Measurements from ENCODE around the gene AMH.
"Not testable (repeated sequence)": the region's sequence is repeated elsewhere in the genome, so short reads cannot be mapped to it uniquely, and the experiment has no call there.

The AMH gene

DNA sequence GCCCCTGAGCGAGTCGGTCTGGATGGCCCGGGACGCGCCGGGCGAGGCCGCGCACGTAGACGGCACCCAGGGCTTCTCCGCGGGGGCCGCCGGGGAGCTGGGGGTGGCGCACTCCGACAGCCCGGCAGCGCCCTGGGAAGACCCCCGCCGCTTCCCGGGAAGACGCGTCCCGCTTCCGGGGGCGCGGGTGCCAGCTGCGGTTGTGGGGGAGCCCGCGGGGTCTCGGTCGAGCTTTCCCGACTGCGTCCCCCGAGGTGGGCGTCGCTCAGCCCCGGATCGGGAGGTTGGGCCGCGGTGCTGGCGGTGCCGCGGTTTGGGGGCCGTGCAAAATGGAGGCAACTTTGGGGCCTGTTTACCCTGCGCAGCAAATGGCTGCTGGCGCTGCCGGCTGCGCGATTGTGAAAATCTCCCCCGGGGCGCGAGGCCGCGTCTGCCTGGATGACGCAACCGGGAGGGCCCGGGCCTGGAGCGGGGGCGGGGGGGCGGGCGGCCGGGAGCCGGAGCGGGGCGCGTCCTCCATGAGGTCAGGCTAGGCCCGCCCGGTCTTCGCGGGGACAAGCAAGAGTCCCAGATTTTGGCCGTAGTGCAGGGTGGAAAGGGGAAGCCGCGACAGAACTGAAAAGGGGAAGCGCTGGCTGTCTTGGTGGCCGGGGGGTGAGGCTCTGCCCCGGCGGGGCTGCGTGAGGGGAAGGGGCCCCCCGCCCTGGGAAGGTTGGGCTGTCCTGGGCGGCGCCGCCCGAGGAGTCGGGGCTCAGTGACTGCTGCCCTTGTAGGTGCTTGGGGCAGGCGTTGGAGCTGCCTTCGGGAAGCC is 21.5 kb downstream of the AMH start:
- FAIRE-seq, result no peak

DNA sequence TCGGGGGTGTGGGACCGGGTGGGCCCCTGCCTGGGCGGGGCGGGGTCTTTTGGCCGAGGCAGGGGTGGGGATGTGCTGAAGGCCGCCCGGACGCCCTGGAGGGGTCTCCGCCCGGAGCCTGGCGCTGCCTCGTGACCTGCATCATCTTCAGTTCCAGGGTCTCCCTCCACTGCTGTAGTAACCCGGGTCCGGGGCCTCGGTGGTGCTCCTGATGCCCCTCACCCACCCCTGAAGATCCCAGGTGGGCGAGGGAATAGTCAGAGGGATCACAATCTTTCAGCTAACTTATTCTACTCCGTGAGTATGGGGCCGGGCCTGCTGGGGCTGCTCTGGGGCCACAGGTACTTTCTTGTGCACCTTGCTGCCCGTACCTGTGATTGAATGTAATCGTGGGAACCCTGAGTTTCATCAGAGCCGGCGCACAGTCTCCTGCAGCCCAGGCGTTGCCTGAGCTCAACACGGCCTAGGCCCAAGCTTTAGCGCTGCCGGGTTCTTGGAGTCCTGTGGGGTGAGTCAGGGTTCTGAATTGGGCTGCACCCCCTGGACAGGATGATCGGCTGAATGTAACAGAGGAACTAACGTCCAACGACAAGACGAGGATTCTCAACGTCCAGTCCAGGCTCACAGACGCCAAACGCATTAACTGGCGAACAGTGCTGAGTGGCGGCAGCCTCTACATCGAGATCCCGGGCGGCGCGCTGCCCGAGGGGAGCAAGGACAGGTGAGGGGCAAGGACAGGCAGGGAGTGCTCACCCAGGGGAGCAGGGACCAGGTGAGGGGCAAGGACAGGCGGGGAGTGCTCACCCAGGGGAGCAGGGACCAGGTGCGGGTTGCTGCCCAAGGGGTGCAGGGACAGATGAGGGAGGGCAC is 22.3 kb downstream of the AMH start:
- no peak for FAIRE-seq

DNA sequence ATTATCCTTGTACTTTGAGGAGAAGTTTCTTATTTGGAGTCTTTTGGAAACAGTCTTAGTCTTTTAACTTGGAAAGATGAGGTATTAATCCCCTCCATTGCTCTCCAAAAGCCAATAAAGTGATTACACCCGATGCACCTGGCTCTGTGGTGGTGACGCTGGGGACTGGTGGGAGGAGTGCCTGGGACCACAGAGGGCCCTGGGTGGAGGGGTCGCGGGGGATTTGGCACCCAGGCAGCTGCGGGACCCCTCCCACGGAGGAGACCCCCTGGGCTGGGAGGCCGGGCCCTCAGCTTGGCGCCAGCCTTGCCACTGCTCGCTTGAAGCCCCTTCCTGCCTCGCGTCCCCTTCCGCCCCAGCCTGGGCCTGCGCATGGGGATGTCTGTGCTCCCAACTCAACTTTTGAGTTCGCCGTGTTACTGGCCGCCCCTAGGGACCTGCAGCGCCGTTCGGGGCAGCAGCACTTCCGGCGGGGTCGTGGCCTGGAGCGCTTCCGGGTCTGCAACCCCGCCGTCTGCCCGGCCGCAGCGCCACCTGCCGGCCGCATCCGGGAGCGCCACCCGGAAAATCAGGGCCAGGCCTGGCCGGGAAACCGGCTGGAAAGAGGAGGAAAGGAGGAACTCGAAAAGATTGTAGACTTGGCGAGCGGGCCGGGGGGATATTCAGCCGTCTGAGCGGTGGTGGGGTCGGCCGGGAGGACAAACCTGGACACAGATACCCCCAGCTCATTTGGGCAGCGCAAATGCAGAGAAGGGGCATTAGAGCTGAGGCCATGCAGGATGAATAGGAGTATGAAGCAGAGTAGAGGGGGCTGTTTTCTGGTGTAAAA is 24.4 kb downstream of the AMH start:
- no peak for FAIRE-seq

DNA sequence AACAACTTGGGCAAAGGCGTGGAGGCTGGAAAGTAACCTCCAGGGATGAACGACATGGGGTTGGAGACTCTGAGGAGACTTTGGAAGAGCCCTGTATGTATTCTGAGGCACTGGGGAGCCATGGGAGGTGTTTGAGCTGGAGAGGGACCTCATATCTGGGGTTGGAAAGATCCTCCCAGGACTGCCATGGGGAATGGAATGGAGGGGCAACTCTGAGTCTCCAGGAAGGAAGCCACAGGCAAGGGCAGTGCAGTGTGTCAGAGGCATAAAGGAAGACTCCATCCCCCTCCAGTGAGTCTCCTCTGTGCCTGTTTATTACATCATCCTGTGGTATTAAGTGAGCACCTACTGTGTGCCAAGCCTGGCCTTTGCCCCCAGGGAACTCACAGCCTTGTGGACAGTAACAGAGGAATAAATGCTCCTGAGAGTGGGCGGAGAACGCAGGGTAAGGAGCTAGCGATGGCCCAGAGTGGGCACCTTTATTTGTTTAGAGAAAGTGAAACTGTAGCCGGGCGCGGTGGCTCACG is 25.1 kb downstream of the AMH start:
- no peak for FAIRE-seq

DNA sequence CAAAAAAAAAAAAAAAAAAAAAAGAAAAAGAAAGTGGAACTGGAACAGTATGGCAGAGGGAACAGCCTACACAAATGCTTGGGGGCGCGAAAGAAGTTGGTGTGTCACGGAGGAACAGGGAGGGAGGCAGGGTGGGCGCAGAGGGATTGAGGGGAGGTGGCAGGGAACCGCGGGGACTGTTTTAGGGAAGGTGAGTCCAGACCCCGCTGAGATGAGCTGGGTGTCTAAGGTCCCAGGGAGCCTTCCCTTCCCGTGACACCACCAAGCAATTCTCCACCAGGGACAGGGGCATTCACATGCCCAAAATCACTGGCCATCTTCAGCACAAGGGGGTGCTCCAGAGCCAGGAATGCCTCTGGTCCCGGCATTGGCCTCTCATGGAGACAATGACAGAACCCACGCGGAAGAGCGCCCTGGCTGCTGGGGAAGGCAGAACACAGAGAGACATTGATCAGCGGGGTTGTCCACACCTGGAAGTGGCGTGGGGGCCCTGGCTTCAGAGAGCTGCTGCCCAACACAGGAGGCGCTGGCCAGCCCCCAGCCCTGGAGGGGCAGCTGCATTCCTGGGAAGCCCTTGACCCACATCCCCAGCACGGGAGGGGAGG is 25.9 kb downstream of the AMH start:
- FAIRE-seq, result no peak

DNA sequence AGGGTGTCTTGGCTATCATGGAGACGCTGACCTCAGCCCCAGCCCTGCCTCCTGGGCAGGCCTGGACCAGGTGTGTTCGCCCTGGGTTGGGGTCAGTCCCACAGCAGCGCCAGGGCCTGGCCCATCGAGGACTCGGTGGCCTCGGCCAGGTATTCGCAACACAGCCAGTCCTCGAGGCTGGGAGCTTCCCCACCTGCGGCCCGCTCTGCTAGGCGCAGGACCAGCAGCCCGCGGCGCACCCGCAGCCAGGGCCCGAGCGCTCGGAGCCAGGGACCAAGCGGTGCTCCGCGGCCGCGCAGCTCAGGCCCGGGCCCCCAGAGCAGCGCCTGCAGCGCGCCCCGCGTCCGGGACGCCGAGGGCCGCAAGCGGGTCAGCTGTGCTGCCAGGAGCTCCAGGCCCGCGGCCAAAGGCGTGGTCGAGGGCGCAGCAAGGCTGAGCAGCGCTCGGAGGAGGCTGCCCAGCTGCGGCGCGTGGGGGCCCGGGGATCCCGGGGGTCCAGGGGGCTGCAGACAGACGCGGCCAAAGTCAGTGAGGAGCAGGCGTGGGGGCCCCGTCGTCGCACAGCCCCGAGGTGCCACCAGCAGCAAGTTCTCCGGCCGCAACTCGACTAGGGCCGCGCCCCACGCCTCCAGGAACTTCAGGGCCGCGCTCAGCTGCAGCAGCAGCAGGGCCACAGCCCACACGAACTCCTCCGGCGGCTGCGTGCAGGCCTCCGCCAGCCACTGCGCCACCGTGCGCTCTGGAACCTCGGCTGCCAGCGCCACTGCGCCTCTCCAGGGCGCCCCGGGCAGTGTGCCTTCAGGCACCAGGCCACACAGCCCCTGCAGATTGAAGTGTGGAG is 26.7 kb downstream of the AMH start:
- FAIRE-seq, result no peak

DNA sequence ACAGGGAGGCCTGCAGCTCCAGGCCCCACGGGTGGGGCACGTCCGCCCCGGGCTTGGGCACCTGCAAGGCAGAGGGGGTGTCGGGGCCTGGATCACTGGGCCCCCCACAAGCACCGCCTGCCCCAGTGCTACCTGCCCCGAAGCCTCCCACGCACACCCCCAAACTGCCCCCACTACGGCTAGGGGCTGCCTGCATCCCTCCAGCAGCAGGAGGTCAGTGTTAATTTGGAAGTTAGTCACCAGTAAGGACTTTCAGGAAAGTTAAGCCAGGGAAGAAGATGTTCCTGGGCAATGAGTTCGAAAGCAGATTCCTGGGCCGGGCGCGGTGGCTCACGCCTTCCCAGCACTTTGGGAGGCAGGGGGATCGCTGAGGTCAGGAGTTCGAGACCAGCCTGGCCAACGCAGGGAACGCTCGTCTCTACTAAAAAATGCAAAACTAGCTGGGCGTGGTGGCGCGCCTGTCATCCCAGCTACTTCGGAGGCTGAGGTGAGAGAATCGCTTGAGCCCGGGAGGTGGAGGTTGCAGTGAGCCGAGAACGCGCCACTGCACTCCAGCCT is 27.4 kb downstream of the AMH start:
- FAIRE-seq, result no peak

DNA sequence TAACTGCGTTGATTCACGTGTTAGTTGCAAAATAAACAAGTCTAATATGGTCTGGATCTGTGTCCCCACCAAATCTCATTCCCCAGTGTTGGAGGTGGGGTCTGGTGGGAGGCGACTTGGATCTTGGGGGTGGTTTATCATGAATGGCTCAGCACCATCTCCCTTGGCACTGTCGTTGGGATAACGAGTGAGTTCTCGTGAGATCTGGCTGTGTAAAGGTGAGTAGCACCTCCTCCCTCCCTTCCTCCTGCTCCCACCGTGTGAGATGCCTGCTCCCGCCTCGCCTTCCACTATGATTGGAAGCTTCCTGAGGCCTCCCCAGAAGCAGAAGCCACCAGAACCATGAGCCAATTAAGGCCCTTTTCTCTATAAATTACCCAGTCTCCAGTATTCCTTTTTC is 28.0 kb downstream of the AMH start:
- no peak for FAIRE-seq

DNA sequence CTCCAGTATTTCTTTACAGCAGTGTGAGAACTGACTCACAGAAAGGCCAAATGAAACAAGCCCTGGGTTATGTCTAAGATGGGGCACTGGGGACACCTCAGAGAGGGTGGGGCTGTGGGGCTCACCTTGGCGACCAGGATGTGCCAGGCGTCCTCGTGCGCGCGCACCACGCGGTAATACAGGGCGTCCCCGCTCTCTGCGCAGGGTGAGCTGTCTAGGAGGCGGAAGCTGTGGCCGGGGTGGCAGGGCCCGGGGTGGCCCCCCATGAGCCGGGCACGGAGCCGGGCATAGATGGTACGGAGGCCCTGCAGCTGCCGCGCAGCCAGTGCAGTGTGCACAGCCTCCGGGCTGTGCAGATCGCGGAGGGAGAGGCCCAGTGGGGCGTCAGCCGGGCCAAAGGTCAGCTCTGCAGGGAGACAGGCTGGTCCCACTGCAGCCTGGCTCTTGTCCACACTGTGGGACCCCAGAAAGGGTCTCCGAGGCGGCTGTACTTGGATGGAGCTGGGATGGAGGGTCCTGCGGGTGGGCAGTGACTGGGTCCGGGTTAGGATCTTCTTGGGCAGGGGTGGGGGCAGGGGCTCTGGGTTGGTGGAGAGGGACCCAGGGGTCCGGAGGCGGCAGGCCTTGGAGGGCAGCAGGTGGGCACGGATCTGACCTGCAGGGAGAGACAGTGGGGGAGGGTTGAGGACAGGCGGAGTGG is 29.5 kb downstream of the AMH start:
- FAIRE-seq, result no peak

DNA sequence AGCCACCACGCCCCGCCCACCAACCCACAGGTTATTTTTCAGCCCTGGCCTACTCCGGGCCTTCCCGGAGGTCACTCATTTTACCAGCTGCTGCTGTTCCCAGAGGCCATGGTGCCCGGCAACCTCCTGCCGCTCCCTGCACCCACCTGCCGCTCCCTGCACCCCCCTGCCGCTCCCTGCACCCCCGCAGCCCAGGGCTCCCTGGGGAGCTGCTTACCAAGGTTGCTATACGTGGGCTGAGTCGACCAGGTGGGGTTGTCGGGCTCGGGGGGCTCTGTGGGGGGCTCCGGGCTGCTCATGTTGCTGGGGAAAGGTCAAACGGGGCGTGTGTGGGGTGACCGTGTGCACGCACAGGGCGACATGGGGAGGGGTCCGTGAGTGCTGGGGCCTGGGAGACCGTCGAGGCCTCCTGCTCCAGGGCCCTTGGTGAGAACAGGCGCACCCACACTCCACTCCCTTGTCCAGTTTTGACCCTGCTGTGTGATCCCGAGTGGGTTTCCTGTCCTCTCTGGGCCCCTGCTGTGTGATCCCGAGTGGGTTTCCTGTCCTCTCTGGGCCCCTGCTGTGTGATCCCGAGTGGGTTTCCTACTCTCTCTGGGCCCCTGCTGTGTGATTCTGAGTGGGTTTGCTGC is 31.6 kb downstream of the AMH start:
- no peak for FAIRE-seq

DNA sequence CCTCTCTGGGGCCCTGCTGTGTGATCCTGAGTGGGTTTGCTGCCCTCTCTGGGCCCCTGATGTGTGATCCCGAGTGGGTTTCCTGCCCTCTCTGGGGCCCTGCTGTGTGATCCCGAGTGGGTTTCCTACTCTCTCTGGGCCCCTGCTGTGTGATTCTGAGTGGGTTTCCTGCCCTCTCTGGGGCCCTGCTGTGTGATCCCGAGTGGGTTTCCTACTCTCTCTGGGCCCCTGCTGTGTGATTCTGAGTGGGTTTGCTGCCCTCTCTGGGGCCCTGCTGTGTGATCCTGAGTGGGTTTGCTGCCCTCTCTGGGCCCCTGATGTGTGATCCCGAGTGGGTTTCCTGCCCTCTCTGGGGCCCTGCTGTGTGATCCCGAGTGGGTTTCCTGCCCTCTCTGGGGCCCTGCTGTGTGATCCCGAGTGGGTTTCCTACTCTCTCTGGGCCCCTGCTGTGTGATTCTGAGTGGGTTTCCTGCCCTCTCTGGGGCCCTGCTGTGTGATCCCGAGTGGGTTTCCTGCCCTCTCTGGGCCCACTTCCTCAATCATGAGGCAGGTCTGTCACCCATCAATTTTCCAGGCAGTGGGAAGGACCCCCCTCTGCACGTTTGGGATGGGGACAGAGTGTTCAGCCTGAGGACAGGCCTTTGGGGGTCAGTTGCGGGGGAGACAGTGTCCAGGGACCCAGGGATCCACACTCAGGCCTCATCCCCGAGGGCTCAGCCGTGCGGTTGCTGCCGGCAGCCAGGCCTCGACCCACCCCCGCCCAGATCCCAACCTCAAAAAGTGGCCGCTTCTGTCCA is 32.3 kb downstream of the AMH start:
- not testable (repeated sequence) for FAIRE-seq

DNA sequence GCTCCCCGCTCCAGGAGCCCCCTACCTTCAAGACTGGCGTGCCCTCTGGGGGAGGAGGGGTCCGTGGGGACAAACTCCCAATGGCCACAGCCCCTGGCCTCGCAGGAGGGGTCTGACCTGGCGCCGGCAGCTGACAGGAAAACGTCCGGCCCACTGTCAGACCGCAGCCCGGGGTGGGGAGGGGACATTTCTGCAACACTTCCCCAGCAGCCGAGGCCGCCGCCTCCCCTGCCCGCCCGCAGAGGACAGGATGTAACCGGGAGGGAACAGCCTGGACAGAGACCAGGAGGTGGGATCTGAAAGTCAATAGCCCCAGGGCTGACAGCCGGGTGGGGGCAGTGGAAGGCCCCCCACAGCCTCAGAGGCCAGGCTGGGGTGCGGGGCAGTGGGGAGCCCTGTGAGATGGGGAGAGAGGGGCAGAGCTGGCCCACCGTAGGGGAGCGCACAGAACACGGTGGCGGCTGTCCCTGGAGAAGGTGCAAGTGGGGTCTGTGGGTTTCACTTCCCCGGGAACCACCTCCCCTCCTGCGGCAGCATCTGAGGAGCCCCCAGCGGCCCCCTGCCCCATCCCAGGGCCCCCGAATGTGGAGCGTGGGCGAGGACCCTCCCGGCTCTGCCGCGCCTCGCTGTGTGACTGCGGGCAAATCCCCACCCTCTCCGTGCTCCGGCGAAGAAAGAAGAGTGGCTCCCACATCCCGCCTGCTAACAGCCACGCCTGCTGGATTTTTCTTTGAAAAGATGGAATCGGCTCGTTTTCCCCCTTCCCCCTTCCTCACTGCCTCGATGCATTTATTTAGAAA is 33.1 kb downstream of the AMH start, which contains the start of gene PEAK3:
TSS of gene PEAK3 (minus strand) at position 114 of the 800 bp plus-strand sequence. CDS start 1,244 bp downstream, outside the sequence.
- FAIRE-seq, result no peak

DNA sequence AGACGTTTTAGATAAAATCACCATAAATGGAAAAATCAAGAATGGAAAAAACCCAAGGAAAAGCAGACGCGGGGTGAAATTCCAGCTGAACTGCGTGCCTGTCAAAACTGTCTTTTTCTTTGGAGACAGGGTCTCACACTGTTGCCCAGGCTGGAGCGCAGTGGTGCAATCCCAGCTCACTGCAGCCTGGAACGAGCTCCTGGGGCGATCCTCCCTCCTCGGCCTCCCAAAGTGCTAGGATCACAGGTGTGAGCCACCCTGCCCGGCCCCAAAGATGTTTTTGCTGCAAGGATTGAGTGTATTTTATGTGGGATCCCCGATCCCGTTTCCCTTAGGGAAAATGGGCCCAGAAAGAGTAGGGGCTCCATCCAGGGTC is 33.7 kb downstream of the AMH start:
- no peak for FAIRE-seq

DNA sequence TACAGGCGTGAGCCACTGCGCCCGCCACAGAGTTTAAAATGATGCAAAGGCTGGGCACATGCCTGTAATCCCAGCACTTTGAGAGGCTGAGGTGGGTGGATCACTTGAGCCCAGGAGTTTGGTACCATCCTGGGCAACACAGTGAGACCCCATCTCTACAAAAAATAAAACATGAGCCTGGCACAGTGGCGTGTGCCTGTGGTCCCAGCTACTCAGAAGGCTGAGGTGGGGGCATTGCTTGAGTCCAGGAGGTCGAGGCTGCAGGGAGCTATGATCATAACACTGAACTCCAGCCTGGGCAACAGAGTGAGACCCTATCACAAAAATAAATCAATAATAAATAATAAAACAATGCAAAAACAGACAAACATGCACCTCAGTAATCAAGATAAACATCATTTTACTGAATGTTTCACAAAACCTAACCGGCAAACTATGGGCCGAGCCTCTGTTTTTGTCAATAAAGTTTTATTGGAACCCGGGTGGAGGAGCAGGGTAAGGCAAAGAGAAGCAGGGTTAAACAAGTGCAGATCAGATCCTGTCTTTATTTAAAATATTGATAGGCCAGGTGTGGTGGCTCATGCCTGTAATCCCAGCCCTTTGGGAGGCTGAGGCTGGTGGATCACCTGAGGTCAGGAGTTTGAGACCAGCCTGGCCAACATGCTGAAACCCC is 34.8 kb downstream of the AMH start:
- no peak for FAIRE-seq

DNA sequence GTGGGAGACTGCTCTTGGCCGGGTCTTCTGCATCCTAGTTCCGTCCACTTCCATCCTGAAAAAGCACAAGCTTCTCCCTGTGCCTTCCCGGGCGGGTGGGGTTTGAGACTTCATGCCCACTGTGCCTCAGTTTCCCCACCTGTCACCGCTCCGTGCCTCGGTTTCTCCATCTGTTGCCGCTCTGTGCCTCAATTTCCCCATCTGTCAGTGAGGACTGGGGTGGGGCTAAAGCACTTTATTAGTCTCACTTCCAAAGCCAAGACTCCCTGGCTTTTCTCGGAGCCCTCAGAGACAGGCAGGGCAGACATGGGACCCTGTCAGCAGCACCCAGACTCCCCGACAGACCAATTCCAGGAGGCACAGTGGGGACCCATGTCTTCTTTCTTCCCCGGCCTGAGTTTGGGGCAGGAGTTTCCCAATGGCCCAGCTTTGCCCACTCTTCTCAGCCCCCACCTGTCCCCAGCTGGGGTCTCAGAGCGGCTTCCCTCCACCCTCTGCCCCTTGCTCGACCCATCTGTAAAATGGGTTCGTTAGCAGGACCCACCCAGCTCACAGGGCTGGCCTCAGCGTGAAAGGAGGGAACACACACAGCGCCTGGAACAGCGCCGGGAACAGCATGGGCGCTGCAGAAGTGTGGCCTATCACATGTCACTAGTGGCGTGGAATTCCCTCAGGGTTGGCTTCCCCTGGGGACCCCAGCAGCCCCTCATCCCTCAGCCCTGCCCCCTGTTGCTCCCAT is 37.4 kb downstream of the AMH start:
- no peak for FAIRE-seq

DNA sequence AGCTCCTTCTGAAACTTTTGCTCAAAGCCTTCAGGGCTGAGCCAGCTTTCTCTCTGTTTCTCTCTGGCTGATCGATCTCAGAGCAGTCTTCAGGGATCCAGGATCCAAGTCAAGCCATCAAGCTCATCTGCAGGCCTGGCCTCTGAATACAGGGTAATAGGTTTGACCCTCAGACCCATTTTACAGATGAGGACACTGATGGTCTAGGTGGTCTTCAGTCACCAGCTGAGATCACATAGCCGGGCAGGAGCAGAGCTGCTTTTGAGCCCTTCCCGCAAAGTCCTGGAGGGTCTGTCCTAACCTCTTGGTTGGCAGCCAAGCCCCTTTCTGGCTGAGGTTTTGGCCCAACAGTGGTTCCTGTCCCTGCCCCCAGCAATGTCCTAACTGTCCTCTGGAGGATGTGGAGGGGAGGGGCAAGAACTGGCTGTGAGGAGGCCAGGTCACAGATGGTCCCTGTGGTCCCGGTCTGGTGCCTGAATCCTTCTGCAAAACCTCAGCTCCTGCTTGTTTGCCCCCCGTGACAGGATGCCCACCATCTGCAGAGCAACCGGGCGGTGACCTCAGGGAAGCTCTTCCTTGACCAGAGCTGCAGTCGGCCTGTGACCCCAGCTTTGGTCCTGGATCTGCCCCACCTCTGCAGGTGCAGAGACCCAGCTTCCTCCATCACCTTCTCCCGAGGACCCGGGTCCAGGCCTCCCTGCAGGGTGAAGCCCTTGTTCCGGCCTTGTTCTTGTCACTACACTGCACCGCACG is 38.6 kb downstream of the AMH start:
- FAIRE-seq, result no peak
